NCI-H460 (cell line): ENCODE measurements around the gene RTP2. TPM values are rescaled to one million over a fixed set of nuclear protein-coding genes. Genes with fewer than 3 reads are reported as not detected.
"Not testable (repeated sequence)": the region's sequence is repeated elsewhere in the genome, so short reads cannot be mapped to it uniquely, and the experiment has no call there.

Experiments used
- DNase-seq: peaks from one replicate; pipeline ENCODE4 v3.0.0-alpha.2; 2016; ENCODE audit warnings: low read depth; ENCODE audit errors: extremely low read depth
- total RNA-seq: library from RNA; depleted of rRNA; stranded (reverse); fragments of >200 nt; shearing (Covaris generic); gene quantifications from 2 replicates; pipeline ENCODE4 v1.2.3, GENCODE V29; 2014

Gene RTP2
- total RNA-seq, 1 experiment from 2014 or later, result not detected

GRCh38 chr3:187717572-187717971, 15.2 kb upstream of the RTP2 start:
- no peak for DNase-seq

GRCh38 chr3:187714404-187714979, 12.1 kb upstream of the RTP2 start:
- peak; percentile 69 for DNase-seq

GRCh38 chr3:187713504-187713903, 11.1 kb upstream of the RTP2 start:
- DNase-seq, result no peak

- DNase-seq, result no peak
Observed at GRCh38 chr3:187709155-187709554, 6.8 kb upstream of the RTP2 start.

GRCh38 chr3:187708696-187709095, 6.3 kb upstream of the RTP2 start:
- no peak for DNase-seq

- DNase-seq, result no peak
Observed at GRCh38 chr3:187706971-187707370, 4.6 kb upstream of the RTP2 start.

GRCh38 chr3:187705164-187705563, 2.8 kb upstream of the RTP2 start:
- no peak for DNase-seq

- no peak for DNase-seq
Observed at GRCh38 chr3:187700249-187700648, 2.1 kb downstream of the RTP2 start.

- no peak for DNase-seq
Observed at GRCh38 chr3:187698499-187699399, 3.6 kb downstream of the RTP2 start.

GRCh38 chr3:187696021-187696420, 6.3 kb downstream of the RTP2 start:
- no peak for DNase-seq

GRCh38 chr3:187695449-187695848, 6.9 kb downstream of the RTP2 start:
- no peak for DNase-seq

GRCh38 chr3:187694801-187695200, 7.6 kb downstream of the RTP2 start:
- no peak for DNase-seq

GRCh38 chr3:187693431-187693830, 8.9 kb downstream of the RTP2 start:
- no peak for DNase-seq

GRCh38 chr3:187689984-187690383, 12.4 kb downstream of the RTP2 start:
- DNase-seq, result no peak

- no peak for DNase-seq
Observed at GRCh38 chr3:187686621-187687273, 15.6 kb downstream of the RTP2 start.

- no peak for DNase-seq
Observed at GRCh38 chr3:187685948-187686347, 16.4 kb downstream of the RTP2 start.

- DNase-seq, result no peak
Observed at GRCh38 chr3:187684880-187685279, 17.5 kb downstream of the RTP2 start.

GRCh38 chr3:187684444-187684843, 17.9 kb downstream of the RTP2 start:
- DNase-seq, result no peak

GRCh38 chr3:187681756-187682155, 20.6 kb downstream of the RTP2 start:
- DNase-seq, result not testable (repeated sequence)

- peak; percentile 59 for DNase-seq
Observed at GRCh38 chr3:187679638-187680396, 22.5 kb downstream of the RTP2 start.

- DNase-seq, result peak; percentile 29
Observed at GRCh38 chr3:187678726-187679268, 23.6 kb downstream of the RTP2 start.
